GM19328 (cell line): Measurements from ENCODE around the gene BRI3BP.
"Not testable (repeated sequence)": the region's sequence is repeated elsewhere in the genome, so short reads cannot be mapped to it uniquely, and the experiment has no call there.

ENCODE experiments used
- ATAC-seq: cut with Tn5 transposase; IDR thresholded peaks from one replicate; pipeline ENCODE4 v1.9.1; 2021; ENCODE audit warnings: mild to moderate bottlenecking, moderate library complexity; ENCODE audit not compliant: unreplicated experiment

BRI3BP gene

GRCh38 chr12:124971603-124972002 is 21.8 kb upstream of the BRI3BP start:
- no peak for ATAC-seq

- ATAC-seq: no peak
These were observed 21.2 kb upstream of the BRI3BP start for GRCh38 chr12:124972211-124972610.

- no peak for ATAC-seq
These were observed 18.2 kb upstream of the BRI3BP start for GRCh38 chr12:124975276-124975675.

GRCh38 chr12:124976999-124977398 is 16.4 kb upstream of the BRI3BP start:
- ATAC-seq: no peak

GRCh38 chr12:124979568-124979967 is 13.9 kb upstream of the BRI3BP start:
- no peak for ATAC-seq

GRCh38 chr12:124980098-124980892 is 13.2 kb upstream of the BRI3BP start:
- no peak for ATAC-seq

- ATAC-seq: not testable (repeated sequence)
These were observed 6.6 kb upstream of the BRI3BP start for GRCh38 chr12:124986876-124987275.

GRCh38 chr12:124992874-124993625 is 395 bp upstream of the BRI3BP start:
- no peak for ATAC-seq

GRCh38 chr12:124994437-124994975 is 1.1 kb downstream of the BRI3BP start:
- ATAC-seq: no peak

GRCh38 chr12:124995200-124995961 is 1.9 kb downstream of the BRI3BP start:
- ATAC-seq: no peak

- ATAC-seq: no peak
These were observed 5.3 kb downstream of the BRI3BP start for GRCh38 chr12:124998705-124999104.

GRCh38 chr12:125001636-125002035 is 8.2 kb downstream of the BRI3BP start:
- no peak for ATAC-seq

GRCh38 chr12:125003021-125003420 is 9.6 kb downstream of the BRI3BP start:
- no peak for ATAC-seq

- no peak for ATAC-seq
These were observed 11.2 kb downstream of the BRI3BP start for GRCh38 chr12:125004621-125005020.

GRCh38 chr12:125005652-125006051 is 12.2 kb downstream of the BRI3BP start:
- no peak for ATAC-seq

GRCh38 chr12:125006365-125006764 is 12.9 kb downstream of the BRI3BP start:
- no peak for ATAC-seq

- no peak for ATAC-seq
These were observed 20.5 kb downstream of the BRI3BP start for GRCh38 chr12:125013816-125014442.

GRCh38 chr12:125014526-125014925 is 21.1 kb downstream of the BRI3BP start:
- no peak for ATAC-seq

- ATAC-seq: no peak
These were observed 22.4 kb downstream of the BRI3BP start for GRCh38 chr12:125015680-125016310.

- no peak for ATAC-seq
These were observed 24.4 kb downstream of the BRI3BP start for GRCh38 chr12:125017801-125018200.
